RWPE1 (cell line): ENCODE measurements around the gene STAT6.
A peak's percentile ranks its signal among the peaks of the same experiment; 100 is the strongest.

Experiments used
- CTCF ChIA-PET: fragments of 350-600 bp; sonication (Branson Sonifier 250); formaldehyde crosslinking; extraction: SDS; loops from one replicate; lab custom pipeline; 2021; lab: Yijun Ruan, JAX
- POLR2A ChIA-PET: fragments of 400-600 bp; formaldehyde crosslinking; extraction: SDS; loops from one replicate; lab custom pipeline; 2020; ENCODE audit warnings: antibody characterized with exemption; ENCODE audit not compliant: low non-redundant PET; lab: Yijun Ruan, JAX
- DNase-seq: peaks from one replicate; pipeline ENCODE4 v3.0.0; 2012; ENCODE audit warnings: low spot score
- H3K27ac ChIP-seq: fragments of 450-650 bp; 2 replicates; pipeline ENCODE4 v1.5.1; 2017
- CTCF ChIP-seq: fragments of 450-650 bp; conservative IDR thresholded peaks from 2 replicates; pipeline ENCODE4 v1.5.1; 2017; ENCODE audit warnings: low read depth, mild to moderate bottlenecking

Gene STAT6

GRCh38 chr12:57133013-57133569, 21.9 kb upstream of the STAT6 start:
- TF ChIP-seq CTCF, result no peak
- POLR2A ChIA-PET, result no interaction called here
- DNase-seq, result no peak

GRCh38 chr12:57131896-57132744, 21.0 kb upstream of the STAT6 start:
- H3K27ac ChIP-seq, result peak overlapping the region; percentile 59
- DNase-seq, result no peak
- CTCF ChIA-PET, result interaction anchor here (1.0 kb wide), 1 partner anchor 44 kb away, joined by 5 read pairs; no protein-coding TSS in a partner anchor
- TF ChIP-seq CTCF, result no peak
- POLR2A ChIA-PET, result no interaction called here

More at GRCh38 chr12:57133013-57133569, 21.9 kb upstream of the STAT6 start:
- H3K27ac ChIP-seq, result peak overlapping the region; percentile 53
- CTCF ChIA-PET, result no interaction called here

- no peak for TF ChIP-seq CTCF
- ChIA-PET CTCF (interaction anchor here (0.6 kb wide), 1 partner anchor 52 kb away, joined by 3 read pairs; no protein-coding TSS in a partner anchor), POLR2A (no interaction called here)
- H3K27ac ChIP-seq, result peak overlapping the region; percentile 39; the same call in 1 of the 2 replicates
- DNase-seq, result no peak
Observed at GRCh38 chr12:57130941-57131340, 19.8 kb upstream of the STAT6 start.

GRCh38 chr12:57129889-57130288, 18.7 kb upstream of the STAT6 start:
- ChIA-PET POLR2A (no interaction called here), CTCF (interaction anchor here (0.6 to 1.6 kb wide), 5 partner anchors 17 to 84 kb away, joined by 3 to 7 read pairs (median 5); partner anchors contain the start of gene STAT6)
- TF ChIP-seq CTCF, result no peak
- H3K27ac ChIP-seq, result peak overlapping the region; percentile 100
- no peak for DNase-seq

GRCh38 chr12:57129321-57129842, 18.2 kb upstream of the STAT6 start:
- CTCF ChIA-PET, result interaction anchor here (0.6 to 7.2 kb wide), 8 partner anchors 17 to 204 kb away, joined by 3 to 89 read pairs (median 4); partner anchors contain the start of gene STAT6
- POLR2A ChIA-PET, result no interaction called here
- no peak for TF ChIP-seq CTCF
- peak overlapping the region; percentile 100 for H3K27ac ChIP-seq
- DNase-seq, result no peak
